CD4-positive, alpha-beta T cell (primary cell): ENCODE results near the gene AGFG2. TPM values are rescaled to one million over a fixed set of nuclear protein-coding genes. Genes with fewer than 3 reads are reported as not detected.

Experiments
- ATAC-seq: fragments of 200-7000 bp; cut with Tn5 transposase; one replicate; pipeline ENCODE4 v1.10.0; 2022; ENCODE audit warnings: mild to moderate bottlenecking; ENCODE audit not compliant: poor library complexity
- CTCF ChIA-PET: fragments of 350-600 bp; sonication (Branson Sonifier 250); formaldehyde crosslinking; loops from one replicate; lab custom pipeline; 2021; ENCODE audit warnings: antibody characterized with exemption, inconsistent platforms; lab: Charles Lee
- POLR2A ChIA-PET: fragments of 350-600 bp; sonication (Branson Sonifier 250); formaldehyde crosslinking; loops from one replicate; lab custom pipeline; 2021; ENCODE audit warnings: antibody characterized with exemption, inconsistent platforms; lab: Charles Lee
- DNase-seq, 14 experiments: peaks; one replicate each; pipeline ENCODE4 v3.0.0-alpha.2; 2013 to 2020; ENCODE audit warnings: mixed read lengths in 2 of 14
- H3K27ac ChIP-seq, 2 donors: one replicate each; pipeline versions ENCODE4 v1.5.1 to v1.7.0; 2013; ENCODE audit warnings: low read length in 2 of 2, low read depth in 1 of 2, mild to moderate bottlenecking in 1 of 2
- H3K27me3 ChIP-seq, 2 experiments: 1 replicate in 1 of 2; 2 replicates in 1 of 2; pipeline versions ENCODE4 v1.6.1 to v1.7.0; 2013; ENCODE audit warnings: low read length in 2 of 2, control low read depth in 1 of 2, mild to moderate bottlenecking in 1 of 2, moderate library complexity in 1 of 2; ENCODE audit not compliant: insufficient read depth in 2 of 2, control insufficient read depth in 1 of 2
- H3K36me3 ChIP-seq: one replicate; pipeline ENCODE4 v1.6.1; 2013; ENCODE audit warnings: low read length, control low read depth; ENCODE audit not compliant: insufficient read depth
- H3K4me1 ChIP-seq: one replicate; pipeline ENCODE4 v1.6.1; 2013; ENCODE audit warnings: low read length, control low read depth; ENCODE audit not compliant: insufficient read depth
- H3K4me3 ChIP-seq: one replicate; pipeline ENCODE4 v1.5.1; 2013; ENCODE audit warnings: mild to moderate bottlenecking, low read length, moderate library complexity
- H3K9me3 ChIP-seq, 2 experiments: 1 replicate in 1 of 2; 2 replicates in 1 of 2; pipeline versions ENCODE4 v1.6.1 to v1.7.0; 2013; ENCODE audit warnings: low read length in 2 of 2, mild to moderate bottlenecking in 2 of 2, control low read depth in 1 of 2, moderate library complexity in 1 of 2; ENCODE audit not compliant: control insufficient read depth in 1 of 2, insufficient read depth in 1 of 2
- H3K27ac Mint-ChIP-seq: one replicate; pipeline ENCODE4 v1.8.0; 2020; ENCODE audit warnings: mixed read lengths
- H3K27me3 Mint-ChIP-seq: one replicate; pipeline ENCODE4 v1.8.0; 2021; ENCODE audit warnings: mixed read lengths
- H3K36me3 Mint-ChIP-seq: one replicate; pipeline ENCODE4 v1.8.0; 2021; ENCODE audit warnings: low read depth, mixed read lengths
- H3K4me1 Mint-ChIP-seq: one replicate; pipeline ENCODE4 v1.8.0; 2021; ENCODE audit warnings: low read depth, mixed read lengths
- H3K4me3 Mint-ChIP-seq: one replicate; pipeline ENCODE4 v1.8.0; 2020; ENCODE audit warnings: mild to moderate bottlenecking, mixed read lengths
- H3K9me3 Mint-ChIP-seq: one replicate; pipeline ENCODE4 v1.8.0; 2020; ENCODE audit warnings: mixed read lengths
- intact Hi-C, 2 experiments: fragments of 100-400 bp; cut with DNase I in 1 of 2; cut with micrococcal nuclease in 1 of 2; formaldehyde crosslinking; loops; one replicate each; pipeline versions ENCODE4 v1.15.1 to v1.9.0; 2023 to 2025; cut with DNase I, micrococcal nuclease
- total RNA-seq, 174 experiments: library from RNA in 2 of 174; stranded (reverse) in 2 of 174; gene quantifications; one replicate each; pipeline ENCODE4 v1.2.3 and lab custom pipeline; 2021 to 2026
- TF ChIP-seq, protein P1 (sequence below): fragments of 200-600 bp; IDR thresholded peaks from one replicate; pipeline ENCODE4 v1.8.0; 2022; ENCODE audit warnings: antibody characterized with exemption, mild to moderate bottlenecking

The AGFG2 gene
- total RNA-seq, 2 experiments from 2014 or later, result 6.6 to 9.9 TPM

DNA sequence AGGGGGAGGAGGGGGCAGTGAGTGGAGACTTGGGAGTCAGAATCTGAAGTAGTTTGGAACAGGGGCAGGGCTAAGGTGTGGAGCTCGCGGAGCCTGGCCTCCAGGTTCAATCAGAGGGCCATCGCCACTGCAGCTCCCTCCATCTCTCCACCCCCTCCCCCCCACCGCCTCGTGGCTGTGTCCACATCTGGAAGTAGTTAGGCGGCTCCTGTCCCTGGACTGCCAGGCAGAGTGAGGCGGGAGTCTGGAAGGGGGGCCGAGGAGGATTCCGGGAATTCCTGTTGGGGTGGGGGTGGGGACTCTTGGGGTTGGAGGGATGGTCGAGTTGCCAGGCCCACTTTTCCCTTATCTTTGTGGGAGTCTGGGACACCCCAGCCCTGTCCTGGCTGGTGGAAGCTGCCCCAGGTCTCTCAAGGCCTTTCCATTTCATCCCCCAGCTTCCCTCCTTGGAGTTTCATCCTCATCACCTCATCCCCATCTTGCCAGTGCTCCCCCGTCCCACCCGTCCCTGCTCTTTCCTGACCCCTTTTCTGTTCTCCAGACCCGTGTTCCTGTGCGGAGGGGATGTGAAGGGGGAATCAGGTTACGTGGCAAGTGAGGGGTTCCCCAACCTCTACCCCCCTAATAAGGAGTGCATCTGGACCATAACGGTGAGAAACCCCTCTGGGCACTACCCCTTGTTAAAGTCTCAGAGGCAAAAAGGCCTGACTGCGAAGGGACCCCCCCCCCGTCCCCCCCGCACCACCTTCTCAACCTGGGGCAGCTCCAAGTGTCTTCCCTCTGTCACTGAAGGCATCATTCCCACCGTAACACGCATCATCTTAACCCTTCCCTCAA is 64.1 kb downstream of the AGFG2 start:
- ChIA-PET CTCF (interaction anchor here (0.6 to 2.3 kb wide), 3 partner anchors 9 to 102 kb away, joined by 3 to 8 read pairs (median 4); partner anchors contain the start of gene POP7), POLR2A (interaction anchor here (0.8 to 3.6 kb wide), 4 partner anchors 9 to 102 kb away, joined by 3 to 38 read pairs (median 6); partner anchors contain the start of genes FBXO24, LRCH4 and MOSPD3)
- Mint-ChIP-seq H3K27me3 (no peaks in the 10 kb centered on the region), H3K4me1 (peaks cover 23% of the 10 kb centered on the region), H3K27ac (no peak overlapping the region), H3K36me3 (no peaks in the 10 kb centered on the region), H3K9me3 (no peaks in the 10 kb centered on the region), H3K4me3 (peak overlapping the region; percentile 20)
- Histone ChIP-seq H3K36me3 (no peaks in the 10 kb centered on the region), H3K4me1 (peaks cover 29% of the 10 kb centered on the region), H3K27me3 (no peaks in the 10 kb centered on the region), H3K27ac (peak overlapping the region in 1 of 2 donors; percentile 63), H3K4me3 (peak overlapping the region; percentile 86), H3K9me3 (no peaks in the 10 kb centered on the region)
- DNase-seq (peak in 1 of 14 experiments; percentile 37), ATAC-seq (no peak)
- TF ChIP-seq, protein P1, sequence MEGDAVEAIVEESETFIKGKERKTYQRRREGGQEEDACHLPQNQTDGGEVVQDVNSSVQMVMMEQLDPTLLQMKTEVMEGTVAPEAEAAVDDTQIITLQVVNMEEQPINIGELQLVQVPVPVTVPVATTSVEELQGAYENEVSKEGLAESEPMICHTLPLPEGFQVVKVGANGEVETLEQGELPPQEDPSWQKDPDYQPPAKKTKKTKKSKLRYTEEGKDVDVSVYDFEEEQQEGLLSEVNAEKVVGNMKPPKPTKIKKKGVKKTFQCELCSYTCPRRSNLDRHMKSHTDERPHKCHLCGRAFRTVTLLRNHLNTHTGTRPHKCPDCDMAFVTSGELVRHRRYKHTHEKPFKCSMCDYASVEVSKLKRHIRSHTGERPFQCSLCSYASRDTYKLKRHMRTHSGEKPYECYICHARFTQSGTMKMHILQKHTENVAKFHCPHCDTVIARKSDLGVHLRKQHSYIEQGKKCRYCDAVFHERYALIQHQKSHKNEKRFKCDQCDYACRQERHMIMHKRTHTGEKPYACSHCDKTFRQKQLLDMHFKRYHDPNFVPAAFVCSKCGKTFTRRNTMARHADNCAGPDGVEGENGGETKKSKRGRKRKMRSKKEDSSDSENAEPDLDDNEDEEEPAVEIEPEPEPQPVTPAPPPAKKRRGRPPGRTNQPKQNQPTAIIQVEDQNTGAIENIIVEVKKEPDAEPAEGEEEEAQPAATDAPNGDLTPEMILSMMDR, result no peak
- intact Hi-C loops, result loop anchor here in 1 of 2 experiments (2.0 kb wide), 1 partner anchor 20 kb away; no protein-coding TSS in a partner anchor

DNA sequence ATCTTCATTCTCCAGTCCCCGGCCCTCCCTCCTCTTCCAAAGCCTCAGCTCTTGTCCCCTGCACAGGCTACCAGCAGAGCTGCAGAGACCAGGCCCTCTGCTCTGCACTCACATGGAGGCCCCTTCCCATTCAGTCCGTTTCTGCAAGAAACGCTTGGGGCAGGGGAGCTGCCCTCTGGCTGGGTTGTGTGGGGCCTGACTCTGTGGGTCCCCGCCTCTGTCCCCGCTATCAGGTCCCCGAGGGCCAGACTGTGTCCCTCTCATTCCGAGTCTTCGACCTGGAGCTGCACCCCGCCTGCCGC is 64.7 kb downstream of the AGFG2 start:
- ChIA-PET CTCF (interaction anchor here (0.6 to 2.3 kb wide), 3 partner anchors 10 to 101 kb away, joined by 3 to 8 read pairs (median 4); partner anchors contain the start of gene POP7), POLR2A (interaction anchor here (0.8 to 3.6 kb wide), 4 partner anchors 8 to 102 kb away, joined by 3 to 38 read pairs (median 6); partner anchors contain the start of genes FBXO24, LRCH4 and MOSPD3)
- ATAC-seq (peak; percentile 8), DNase-seq (no peak)
- Histone ChIP-seq H3K27me3 (no peaks in the 10 kb centered on the region), H3K9me3 (no peaks in the 10 kb centered on the region), H3K36me3 (no peaks in the 10 kb centered on the region), H3K4me3 (peak overlapping the region; percentile 86), H3K4me1 (peaks cover 29% of the 10 kb centered on the region), H3K27ac (peak overlapping the region; percentile 13 to 63)
- Mint-ChIP-seq H3K36me3 (no peaks in the 10 kb centered on the region), H3K27ac (peak overlapping the region; percentile 76), H3K4me1 (peaks cover 23% of the 10 kb centered on the region), H3K4me3 (peak overlapping the region; percentile 62), H3K27me3 (no peaks in the 10 kb centered on the region), H3K9me3 (no peaks in the 10 kb centered on the region)
- intact Hi-C loops, result loop anchor here (1.0 to 2.0 kb wide), 5 partner anchors 16 to 88 kb away; partner anchors contain the start of genes FBXO24 (in 1 of the 2), GNB2 (in 1 of the 2) and LRCH4 (in 1 of the 2)
- TF ChIP-seq, protein P1, result no peak
